HepG2 (cell line): ENCODE data around the gene CCDC157. TPM values are rescaled to one million over a fixed set of nuclear protein-coding genes. Genes with fewer than 3 reads are reported as not detected.

Experiments used
- ETV6 ChIP-seq: sonication (generic); formaldehyde crosslinking; conservative IDR thresholded peaks from 2 replicates; pipeline ENCODE4 v1.4.0; 2020; ENCODE audit warnings: missing genetic modification reagents
- JUNB ChIP-seq: sonication (generic); formaldehyde crosslinking; IDR thresholded peaks from 2 replicates; pipeline ENCODE4 v1.8.0; 2022; ENCODE audit warnings: missing genetic modification reagents, mild to moderate bottlenecking, borderline replicate concordance
- NCOA5 ChIP-seq: sonication (generic); formaldehyde crosslinking; IDR thresholded peaks from 2 replicates; pipeline ENCODE4 v1.4.0; 2020; ENCODE audit warnings: missing genetic modification reagents
- NR1H2 ChIP-seq: sonication (generic); formaldehyde crosslinking; IDR thresholded peaks from 2 replicates; pipeline ENCODE4 v1.8.1; 2022; ENCODE audit warnings: low read depth, missing genetic modification reagents, borderline replicate concordance
- PPARG ChIP-seq: conservative IDR thresholded peaks from 2 replicates; pipeline ENCODE4 v1.6.1; 2016; ENCODE audit warnings: missing biosample characterization, missing genetic modification reagents
- PRDM15 ChIP-seq: sonication (generic); formaldehyde crosslinking; IDR thresholded peaks from 2 replicates; pipeline ENCODE4 v1.4.0; 2020; ENCODE audit warnings: missing genetic modification reagents
- PREB ChIP-seq: sonication (generic); formaldehyde crosslinking; IDR thresholded peaks from 2 replicates; pipeline ENCODE4 v1.4.0; 2020; ENCODE audit warnings: missing genetic modification reagents
- RFXAP ChIP-seq: sonication (generic); formaldehyde crosslinking; IDR thresholded peaks from 2 replicates; pipeline ENCODE4 v1.4.0; 2020; ENCODE audit warnings: missing genetic modification reagents, borderline replicate concordance
- SAP130 ChIP-seq: IDR thresholded peaks from 2 replicates; pipeline ENCODE4 v1.6.1; 2016; ENCODE audit warnings: low read depth
- SP5 ChIP-seq: IDR thresholded peaks from 2 replicates; pipeline ENCODE4 v1.6.1; 2016; ENCODE audit warnings: low read depth, borderline replicate concordance
- SRY ChIP-seq: sonication (generic); formaldehyde crosslinking; IDR thresholded peaks from 2 replicates; pipeline ENCODE4 v1.8.0; 2022; ENCODE audit warnings: mild to moderate bottlenecking, missing genetic modification reagents
- THAP11 ChIP-seq: IDR thresholded peaks from 2 replicates; pipeline ENCODE4 v1.6.1; 2016; ENCODE audit warnings: missing biosample characterization, missing genetic modification reagents
- TRIM22 ChIP-seq: fragments of 450-650 bp; IDR thresholded peaks from 2 replicates; pipeline ENCODE4 v1.6.1; 2017
- ZKSCAN8 ChIP-seq: IDR thresholded peaks from 2 replicates; pipeline ENCODE4 v1.6.1; 2016; ENCODE audit warnings: borderline replicate concordance, missing genetic modification reagents, missing compliant biosample characterization
- ZMYM3 ChIP-seq: sonication (generic); formaldehyde crosslinking; IDR thresholded peaks from 2 replicates; pipeline ENCODE4 v1.5.1; 2020; ENCODE audit warnings: mild to moderate bottlenecking, missing genetic modification reagents
- ZNF557 ChIP-seq: sonication (generic); formaldehyde crosslinking; IDR thresholded peaks from 2 replicates; pipeline ENCODE4 v1.4.0; 2020; ENCODE audit warnings: missing genetic modification reagents
- ZNF687 ChIP-seq: sonication (generic); formaldehyde crosslinking; IDR thresholded peaks from 2 replicates; pipeline ENCODE4 v1.5.1; 2020; ENCODE audit warnings: mild to moderate bottlenecking, missing genetic modification reagents, moderate library complexity
- ZNF761 ChIP-seq: sonication (generic); formaldehyde crosslinking; conservative IDR thresholded peaks from 2 replicates; pipeline ENCODE4 v1.4.0; 2020; ENCODE audit warnings: mild to moderate bottlenecking, missing genetic modification reagents
- ZNF878 ChIP-seq: sonication (generic); formaldehyde crosslinking; IDR thresholded peaks from 2 replicates; pipeline ENCODE4 v1.8.1; 2023; ENCODE audit warnings: mild to moderate bottlenecking, missing genetic modification reagents, moderate library complexity
- polyA plus RNA-seq, 8 experiments: library from polyadenylated mRNA; depleted of rRNA in 3 of 8; stranded (reverse) in 7 of 8; unstranded in 1 of 8; fragments of >200 nt; fragmentation: Illumina TruSeq in 4 of 8; extraction: Trizol in 4 of 8; gene quantifications; 2 replicates each; pipeline versions ENCODE4 v1.2.1 to v1.2.3, GENCODE V29; 2011 to 2016; ENCODE audit warnings: low read depth in 4 of 8, missing spikeins in 1 of 8, mixed read lengths in 1 of 8; ENCODE audit not compliant: insufficient read depth in 1 of 8
- total RNA-seq, 5 experiments: library from RNA; depleted of rRNA; stranded (reverse); fragments of >200 nt; fragmentation: Illumina TruSeq; extraction: Trizol; gene quantifications; 2 replicates each; pipeline ENCODE4 v1.2.3, GENCODE V29; 2016; ENCODE audit warnings: low read depth in 1 of 5

The CCDC157 gene
- total and polyA plus RNA-seq, 2 of the 13 experiments (the other 11 are each of a cell fraction or from before 2014, with no cell fraction given) = 1.4 to 1.6 TPM

GRCh38 chr22:30425616-30426387 lies 69.0 kb downstream of the CCDC157 start, which contains the start of gene MTFP1 (continued):
- TF ChIP-seq NCOA5 = no peak
- TF ChIP-seq NR1H2 (CRISPR knock-in tag) = no peak
- TF ChIP-seq ZMYM3 (CRISPR knock-in tag) = peak; percentile 86; the same call in 1 of the 2 replicates
- peak; percentile 69; the same call in 1 of the 2 replicates for TF ChIP-seq ZKSCAN8 (CRISPR knock-in tag)
- TF ChIP-seq ZNF878 (CRISPR knock-in tag) = no peak; the same call in 1 of the 2 replicates
- TF ChIP-seq TRIM22 = no peak
- TF ChIP-seq PRDM15 (CRISPR knock-in tag) = no peak
- no peak for TF ChIP-seq ZNF557 (CRISPR knock-in tag)
- TF ChIP-seq SRY = no peak
- TF ChIP-seq ETV6 (CRISPR knock-in tag) = peak; percentile 58; the same call in 1 of the 2 replicates
- no peak for TF ChIP-seq PREB (CRISPR knock-in tag)
- TF ChIP-seq SAP130 (CRISPR knock-in tag) = peak; percentile 85
- TF ChIP-seq PPARG = 0 out of 2 replicates have a peak, but pooled peaks have one; percentile 32
- TF ChIP-seq SP5 (CRISPR knock-in tag) = peak; percentile 9; the same call in 1 of the 2 replicates
- no peak; the same call in 1 of the 2 replicates for TF ChIP-seq RFXAP (CRISPR knock-in tag)
- peak; percentile 57; the same call in 1 of the 2 replicates for TF ChIP-seq THAP11 (CRISPR knock-in tag)
- no peak for TF ChIP-seq JUNB
- 0 out of 2 replicates have a peak, but pooled peaks have one; percentile 29 for TF ChIP-seq ZNF761
- TF ChIP-seq ZNF687 (CRISPR knock-in tag) = peak; percentile 89
